ENCODE data around the gene GPR63.

DNA sequence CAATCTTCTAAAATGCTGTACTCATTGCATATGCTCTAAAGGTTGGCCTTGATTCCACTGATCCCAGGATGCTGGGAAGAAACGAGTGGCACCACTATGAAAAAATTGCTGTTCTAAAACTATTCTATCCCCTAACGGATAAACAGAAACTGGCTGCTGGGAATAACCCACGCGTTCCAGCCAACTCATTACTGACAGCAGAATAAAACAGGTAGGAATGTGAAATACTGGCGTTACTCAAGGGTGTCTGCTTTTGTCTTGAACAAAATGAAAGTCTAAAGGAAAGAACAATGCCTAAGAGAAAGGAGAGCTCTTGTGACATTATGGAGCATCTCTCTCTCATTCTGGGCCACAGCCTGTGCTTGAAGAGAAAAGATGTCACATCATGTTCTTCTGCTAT is 26.1 kb downstream of the GPR63 start:
- TF ChIP-seq CTCF (IDR thresholded peaks at IDR 0.05; ENCODE audit: low read depth, low read length) (no peak), POLR2A (IDR thresholded peaks at IDR 0.05; ENCODE audit: extremely low read depth, insufficient read length) (no peak)

All from NB4 (cell line).